Karpas-422 (cell line): ENCODE data around the gene BASP1. TPM values are rescaled to one million over a fixed set of nuclear protein-coding genes. Genes with fewer than 3 reads are reported as not detected.
"Not testable (repeated sequence)": the region's sequence is repeated elsewhere in the genome, so short reads cannot be mapped to it uniquely, and the experiment has no call there.

Experiments
- DNase-seq: peaks from one replicate; pipeline ENCODE4 v3.0.0-alpha.2; 2015
- H2AFZ ChIP-seq: fragments of 200-600 bp; sonication (generic); 2 replicates; pipeline ENCODE4 v1.6.1; 2014; ENCODE audit warnings: antibody characterized with exemption, low read length, mixed read lengths
- H3K27ac ChIP-seq: fragments of 200-600 bp; sonication (generic); 2 replicates; pipeline ENCODE4 v1.5.1; 2014; ENCODE audit warnings: mild to moderate bottlenecking, low read length, moderate library complexity
- H3K27me3 ChIP-seq: fragments of 200-600 bp; sonication (generic); 2 replicates; pipeline ENCODE4 v1.6.1; 2014; ENCODE audit warnings: low read length, mixed read lengths
- H3K36me3 ChIP-seq: fragments of 200-600 bp; sonication (generic); 2 replicates; pipeline ENCODE4 v1.6.1; 2014; ENCODE audit warnings: low read length, mixed read lengths; ENCODE audit not compliant: insufficient read depth
- H3K4me1 ChIP-seq: fragments of 200-600 bp; sonication (generic); 2 replicates; pipeline ENCODE4 v1.6.1; 2014; ENCODE audit warnings: mild to moderate bottlenecking, low read length, mixed read lengths
- H3K4me2 ChIP-seq: fragments of 200-600 bp; sonication (generic); 2 replicates; pipeline ENCODE4 v1.6.1; 2014; ENCODE audit warnings: low read length, low read depth, mild to moderate bottlenecking; ENCODE audit not compliant: poor library complexity, severe bottlenecking
- H3K4me3 ChIP-seq: fragments of 200-600 bp; sonication (generic); 2 replicates; pipeline ENCODE4 v1.5.1; 2014; ENCODE audit warnings: mild to moderate bottlenecking, antibody characterized with exemption, low read length, mixed read lengths
- H3K79me2 ChIP-seq: fragments of 200-600 bp; sonication (generic); 2 replicates; pipeline ENCODE4 v1.6.1; 2014; ENCODE audit warnings: mild to moderate bottlenecking, low read length, mixed read lengths
- H3K9ac ChIP-seq: fragments of 200-600 bp; sonication (generic); 2 replicates; pipeline ENCODE4 v1.6.0; 2014; ENCODE audit warnings: low read length
- H3K9me2 ChIP-seq: fragments of 200-600 bp; sonication (generic), shearing (Covaris generic); replicated peaks from 2 replicates; pipeline ENCODE4 v1.6.0; 2014; ENCODE audit warnings: mild to moderate bottlenecking, low read length, moderate library complexity; ENCODE audit not compliant: insufficient read depth
- H3K9me3 ChIP-seq: fragments of 300-700, 200-600 bp; sonication (generic); 2 replicates; pipeline ENCODE4 v1.6.1; 2014; ENCODE audit warnings: low read length, mixed read lengths
- H4K20me1 ChIP-seq: fragments of 200-600 bp; sonication (generic); 2 replicates; pipeline ENCODE4 v1.6.1; 2014; ENCODE audit warnings: mild to moderate bottlenecking, antibody characterized with exemption, low read length, low read depth; ENCODE audit not compliant: insufficient read depth
- total RNA-seq: library from RNA; depleted of rRNA; stranded (reverse); fragments of >200 nt; shearing (Covaris generic); gene quantifications from 2 replicates; pipeline ENCODE4 v1.2.3, GENCODE V29; 2014; ENCODE audit warnings: low replicate concordance

BASP1 gene
- total RNA-seq, 1 experiment from 2014 or later = 25.8 TPM

- H3K27me3 ChIP-seq = no peaks in the 10 kb centered on the region
- H3K9me2 ChIP-seq = no peaks in the 10 kb centered on the region
- no peak overlapping the region for H3K4me2 ChIP-seq
- no peak for DNase-seq
- no peak overlapping the region for H3K27ac ChIP-seq
- peaks cover 6% of the 10 kb centered on the region for H3K4me1 ChIP-seq
- no peak overlapping the region for H3K9ac ChIP-seq
- H3K79me2 ChIP-seq = peaks cover 70% of the 10 kb centered on the region
- H4K20me1 ChIP-seq = peaks cover 6% of the 10 kb centered on the region; the same call in 1 of the 2 replicates
- no peaks in the 10 kb centered on the region for H3K9me3 ChIP-seq
- no peak overlapping the region for H3K4me3 ChIP-seq
- no peak overlapping the region for H2AFZ ChIP-seq
- H3K36me3 ChIP-seq = no peaks in the 10 kb centered on the region
These were observed 22.5 kb downstream of the BASP1 start for GRCh38 chr5:17239953-17240352.

DNA sequence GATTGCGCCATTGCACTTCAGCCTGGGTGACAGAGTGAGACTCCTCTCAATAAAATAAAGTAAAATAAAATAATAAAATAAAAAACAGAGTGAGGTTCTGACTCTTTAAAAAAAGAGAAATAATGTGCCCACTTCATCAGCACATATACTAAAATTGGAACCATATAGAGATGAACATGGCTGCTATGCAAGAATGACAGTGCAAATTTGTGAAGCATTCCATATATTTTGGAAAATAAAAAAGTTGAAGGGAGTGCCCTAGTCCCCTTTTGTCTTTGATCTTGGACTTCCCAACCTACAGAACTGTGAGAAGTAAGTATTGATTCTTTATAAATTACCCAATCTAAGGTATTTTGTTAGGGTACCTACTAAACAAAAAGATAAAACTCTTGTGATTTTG, 23.1 kb downstream of the BASP1 start:
- Histone ChIP-seq H3K4me1 (peaks cover 6% of the 10 kb centered on the region), H3K79me2 (peaks cover 68% of the 10 kb centered on the region), H4K20me1 (peaks cover 6% of the 10 kb centered on the region; the same call in 1 of the 2 replicates), H3K9me3 (no peaks in the 10 kb centered on the region), H3K36me3 (no peaks in the 10 kb centered on the region), H3K9ac (no peak overlapping the region), H2AFZ (no peak overlapping the region), H3K27me3 (no peaks in the 10 kb centered on the region), H3K9me2 (no peaks in the 10 kb centered on the region), H3K4me2 (no peak overlapping the region), H3K4me3 (no peak overlapping the region), H3K27ac (no peak overlapping the region)
- no peak for DNase-seq

GRCh38 chr5:17241635-17242034, 24.2 kb downstream of the BASP1 start:
- DNase-seq = no peak
- H3K4me3 ChIP-seq = no peak overlapping the region
- H3K36me3 ChIP-seq = no peaks in the 10 kb centered on the region
- no peaks in the 10 kb centered on the region for H3K9me2 ChIP-seq
- no peaks in the 10 kb centered on the region for H3K9me3 ChIP-seq
- peaks cover 6% of the 10 kb centered on the region; the same call in 1 of the 2 replicates for H4K20me1 ChIP-seq
- no peak overlapping the region for H3K4me2 ChIP-seq
- no peak overlapping the region for H2AFZ ChIP-seq
- no peaks in the 10 kb centered on the region for H3K27me3 ChIP-seq
- no peak overlapping the region for H3K9ac ChIP-seq
- H3K4me1 ChIP-seq = peaks cover 6% of the 10 kb centered on the region
- H3K79me2 ChIP-seq = peaks cover 62% of the 10 kb centered on the region
- H3K27ac ChIP-seq = no peak overlapping the region

DNA sequence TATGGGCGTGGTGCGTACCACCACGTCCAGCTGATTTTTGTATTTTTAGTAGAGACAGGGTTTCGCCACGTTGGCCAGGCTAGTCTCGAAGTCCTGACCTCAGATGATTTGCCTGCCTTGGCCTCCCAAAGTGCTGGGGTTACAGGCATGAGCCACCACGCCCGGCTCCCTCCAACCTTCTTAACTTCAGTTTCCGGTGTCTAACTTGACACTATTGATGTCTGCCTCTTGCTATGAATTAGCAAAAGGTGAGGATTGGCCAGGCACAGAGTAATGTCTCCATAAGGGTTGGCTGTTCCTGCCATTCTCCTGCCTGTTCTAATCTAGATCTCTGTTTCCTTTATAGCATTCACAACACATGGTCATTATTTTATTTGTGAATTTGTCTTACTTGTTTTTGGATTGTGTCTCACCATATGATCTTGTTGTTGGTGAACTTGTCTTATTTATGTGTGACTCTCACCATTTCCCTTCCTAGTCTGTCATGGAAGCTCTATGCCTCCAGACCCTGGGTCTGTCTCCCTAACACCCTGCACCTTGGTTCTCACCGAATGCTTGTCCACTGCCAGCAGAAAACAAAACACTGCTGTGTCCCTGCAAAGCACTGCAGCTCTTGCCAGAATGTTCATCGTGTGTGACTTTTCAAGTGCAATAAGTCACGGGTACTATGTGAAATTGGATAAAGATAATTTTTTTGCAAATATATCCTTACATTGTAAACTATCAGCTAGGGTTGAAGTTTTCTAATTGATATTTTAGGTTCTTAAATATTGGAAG, 26.0 kb downstream of the BASP1 start:
- Histone ChIP-seq H3K36me3 (no peaks in the 10 kb centered on the region), H3K4me2 (no peak overlapping the region), H3K27ac (no peak overlapping the region), H3K9ac (no peak overlapping the region), H3K79me2 (peaks cover 65% of the 10 kb centered on the region), H3K9me3 (no peaks in the 10 kb centered on the region), H3K9me2 (no peaks in the 10 kb centered on the region), H3K4me3 (no peak overlapping the region), H2AFZ (no peak overlapping the region), H3K4me1 (peaks cover 6% of the 10 kb centered on the region), H3K27me3 (no peaks in the 10 kb centered on the region), H4K20me1 (peaks cover 6% of the 10 kb centered on the region; the same call in 1 of the 2 replicates)
- no peak for DNase-seq

DNA sequence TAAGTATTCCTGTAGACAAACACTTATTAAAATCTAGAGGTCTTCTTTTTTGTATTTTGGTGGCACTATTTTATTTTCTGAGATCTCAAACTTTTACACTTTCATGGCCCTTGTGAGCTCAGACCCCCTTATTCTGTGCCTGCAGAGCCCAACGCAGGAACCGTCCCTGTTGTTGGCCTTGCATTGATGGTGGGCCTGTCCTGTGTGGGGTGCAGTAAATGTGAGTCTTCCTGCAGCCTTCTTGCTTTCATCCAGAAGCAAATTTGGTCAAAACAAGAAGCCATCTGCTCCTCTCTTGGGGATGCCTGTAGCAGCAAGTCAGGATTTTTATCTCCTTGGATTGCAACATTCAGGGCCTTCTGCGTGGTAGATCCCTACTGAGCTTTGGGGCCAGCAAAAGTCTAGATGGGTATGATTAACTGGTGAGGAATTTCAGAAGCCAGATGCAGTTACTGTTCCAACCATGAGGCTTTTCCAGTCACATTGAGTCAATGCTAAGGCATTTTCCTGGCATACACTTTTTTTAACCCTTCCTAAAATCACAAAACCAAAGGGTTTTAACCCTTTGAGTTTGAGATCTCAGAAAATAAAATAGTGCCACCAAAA, 31.7 kb downstream of the BASP1 start:
- H3K9ac ChIP-seq = no peak overlapping the region
- H3K36me3 ChIP-seq = no peaks in the 10 kb centered on the region
- H2AFZ ChIP-seq = no peak overlapping the region
- H3K27me3 ChIP-seq = no peaks in the 10 kb centered on the region
- H3K9me3 ChIP-seq = no peaks in the 10 kb centered on the region
- H3K4me1 ChIP-seq = peaks cover 8% of the 10 kb centered on the region
- H3K27ac ChIP-seq = no peak overlapping the region
- no peaks in the 10 kb centered on the region for H4K20me1 ChIP-seq
- DNase-seq = no peak
- H3K79me2 ChIP-seq = peaks cover 39% of the 10 kb centered on the region
- H3K4me3 ChIP-seq = no peak overlapping the region
- H3K4me2 ChIP-seq = no peak overlapping the region
- no peaks in the 10 kb centered on the region for H3K9me2 ChIP-seq

- not testable (repeated sequence) for H3K4me2 ChIP-seq, H3K36me3 ChIP-seq
- H3K79me2 ChIP-seq = peaks cover 37% of the 10 kb centered on the region
These were observed 32.4 kb downstream of the BASP1 start for GRCh38 chr5:17249841-17250240.

GRCh38 chr5:17252543-17252942, 35.1 kb downstream of the BASP1 start:
- H3K4me1 ChIP-seq = peaks cover 33% of the 10 kb centered on the region
- H3K27me3 ChIP-seq = no peaks in the 10 kb centered on the region
- no peak for DNase-seq
- no peaks in the 10 kb centered on the region for H3K9me2 ChIP-seq
- no peak overlapping the region for H3K4me3 ChIP-seq
- H4K20me1 ChIP-seq = no peaks in the 10 kb centered on the region
- H3K36me3 ChIP-seq = no peaks in the 10 kb centered on the region; the same call in 1 of the 2 replicates
- H3K79me2 ChIP-seq = peaks cover 34% of the 10 kb centered on the region
- H3K4me2 ChIP-seq = no peak overlapping the region
- no peak overlapping the region for H3K27ac ChIP-seq
- H3K9me3 ChIP-seq = no peaks in the 10 kb centered on the region
- H2AFZ ChIP-seq = no peak overlapping the region
- no peak overlapping the region for H3K9ac ChIP-seq

More at GRCh38 chr5:17249841-17250240, 32.4 kb downstream of the BASP1 start:
- H2AFZ ChIP-seq, H3K4me3 ChIP-seq, H4K20me1 ChIP-seq, DNase-seq, H3K27me3 ChIP-seq, H3K9me2 ChIP-seq, H3K9ac ChIP-seq, H3K27ac ChIP-seq, H3K9me3 ChIP-seq: not testable (repeated sequence)
- H3K4me1 ChIP-seq = peaks cover 15% of the 10 kb centered on the region

GRCh38 chr5:17255471-17256021, 38.1 kb downstream of the BASP1 start:
- Histone ChIP-seq H3K9ac (no peak overlapping the region), H2AFZ (no peak overlapping the region), H3K4me3 (no peak overlapping the region; the same call in 1 of the 2 replicates), H3K4me2 (peak overlapping the region; percentile 39), H4K20me1 (no peaks in the 10 kb centered on the region), H3K27ac (peak overlapping the region; percentile 46), H3K36me3 (peaks cover 12% of the 10 kb centered on the region; the same call in 1 of the 2 replicates), H3K9me3 (no peaks in the 10 kb centered on the region; the same call in 1 of the 2 replicates), H3K9me2 (no peaks in the 10 kb centered on the region), H3K4me1 (peaks cover 38% of the 10 kb centered on the region), H3K79me2 (peaks cover 21% of the 10 kb centered on the region), H3K27me3 (no peaks in the 10 kb centered on the region)
- DNase-seq = peak; percentile 75
